Neural cell (in vitro differentiated cells): Measurements from ENCODE around the gene CLOCK. TPM values are rescaled to one million over a fixed set of nuclear protein-coding genes. Genes with fewer than 3 reads are reported as not detected.

ENCODE experiments used
- H2AFZ ChIP-seq: fragments of 200-600, 300-800 bp; sonication (generic), shearing (Covaris generic); 2 replicates; pipeline ENCODE4 v1.6.0; 2014; ENCODE audit warnings: low read depth, mild to moderate bottlenecking, antibody characterized with exemption, low read length, moderate library complexity
- H3F3A ChIP-seq: fragments of 200-600 bp; shearing (Covaris generic); 2 replicates; pipeline ENCODE4 v1.6.1; 2016; ENCODE audit warnings: mild to moderate bottlenecking, moderate library complexity, mixed read lengths, antibody characterized with exemption, low read length; ENCODE audit not compliant: insufficient read depth, poor library complexity, severe bottlenecking
- H3K27ac ChIP-seq: fragments of 200-600, 300-800 bp; sonication (generic), shearing (Covaris generic); 2 replicates; pipeline ENCODE4 v1.5.1; 2014; ENCODE audit warnings: mild to moderate bottlenecking, low read length, moderate library complexity
- H3K27me3 ChIP-seq: fragments of 300-800, 200-600 bp; sonication (generic), shearing (Covaris generic); 2 replicates; pipeline ENCODE4 v1.6.0; 2014; ENCODE audit warnings: mild to moderate bottlenecking, low read depth, low read length, moderate library complexity; ENCODE audit not compliant: insufficient read depth
- H3K36me3 ChIP-seq: fragments of 300-800, 200-600 bp; sonication (generic), shearing (Covaris generic); 2 replicates; pipeline ENCODE4 v1.5.1; 2014; ENCODE audit warnings: mild to moderate bottlenecking, antibody characterized with exemption, low read length, moderate library complexity; ENCODE audit not compliant: insufficient read depth
- H3K4me2 ChIP-seq: fragments of 300-800, 200-600 bp; sonication (generic), shearing (Covaris generic); 2 replicates; pipeline ENCODE4 v1.6.0; 2014; ENCODE audit warnings: mild to moderate bottlenecking, low read length
- H3K4me3 ChIP-seq: fragments of 300-800, 200-600 bp; sonication (generic), shearing (Covaris generic); 2 replicates; pipeline ENCODE4 v1.5.1; 2014; ENCODE audit warnings: mild to moderate bottlenecking, low read length, moderate library complexity
- H3K79me2 ChIP-seq: fragments of 200-600 bp; shearing (Covaris generic); replicated peaks from 2 replicates; pipeline ENCODE4 v1.6.0; 2014; ENCODE audit warnings: mild to moderate bottlenecking, low read length, moderate library complexity; ENCODE audit not compliant: insufficient read depth
- H3K9ac ChIP-seq: fragments of 300-800, 200-600 bp; sonication (generic), shearing (Covaris generic); 2 replicates; pipeline ENCODE4 v1.6.1; 2016; ENCODE audit warnings: mild to moderate bottlenecking, low read length, mixed read lengths
- H3K9me2 ChIP-seq: fragments of 200-600 bp; shearing (Covaris generic); 2 replicates; pipeline ENCODE4 v1.6.1; 2016; ENCODE audit warnings: mild to moderate bottlenecking, low read length, mixed read lengths; ENCODE audit not compliant: insufficient read depth
- H3K9me3 ChIP-seq: fragments of 200-600, 300-800 bp; sonication (generic), shearing (Covaris generic); 2 replicates; pipeline ENCODE4 v1.6.1; 2016; ENCODE audit warnings: mild to moderate bottlenecking, mixed run types, low read length, moderate library complexity, mixed read lengths
- H4K20me1 ChIP-seq: fragments of 200-600 bp; shearing (Covaris generic); 2 replicates; pipeline ENCODE4 v1.6.1; 2016; ENCODE audit warnings: mild to moderate bottlenecking, mixed run types; ENCODE audit not compliant: insufficient read depth
- EP300 ChIP-seq: fragments of 450-650 bp; conservative IDR thresholded peaks from 2 replicates; pipeline ENCODE4 v1.6.1; 2014; ENCODE audit warnings: antibody characterized with exemption, mild to moderate bottlenecking, moderate library complexity; ENCODE audit not compliant: poor library complexity, severe bottlenecking
- EZH2 ChIP-seq: fragments of 200-600, 300-800 bp; shearing (Covaris generic), sonication (generic); IDR thresholded peaks from 2 replicates; pipeline ENCODE4 v1.6.1; 2014; ENCODE audit warnings: antibody characterized with exemption, low read length, borderline replicate concordance, mild to moderate bottlenecking; ENCODE audit not compliant: insufficient read depth, poor library complexity, severe bottlenecking
- MXI1 ChIP-seq: fragments of 450-650 bp; conservative IDR thresholded peaks from 2 replicates; pipeline ENCODE4 v1.6.1; 2014; ENCODE audit warnings: antibody characterized with exemption, mild to moderate bottlenecking; ENCODE audit not compliant: poor library complexity, severe bottlenecking
- RAD21 ChIP-seq: fragments of 450-650 bp; conservative IDR thresholded peaks from 2 replicates; pipeline ENCODE4 v1.6.1; 2014; ENCODE audit warnings: antibody characterized with exemption, mild to moderate bottlenecking, moderate library complexity
- SMC3 ChIP-seq: fragments of 450-650 bp; conservative IDR thresholded peaks from 2 replicates; pipeline ENCODE4 v1.6.1; 2014; ENCODE audit warnings: antibody characterized with exemption, mild to moderate bottlenecking, moderate library complexity; ENCODE audit not compliant: poor library complexity
- TAF1 ChIP-seq: IDR thresholded peaks from 2 replicates; pipeline ENCODE4 v1.6.1; 2012; ENCODE audit warnings: low read depth
- polyA plus RNA-seq: library from polyadenylated mRNA; depleted of rRNA; stranded (reverse); fragments of >200 nt; gene quantifications from 2 replicates; pipeline ENCODE4 v1.2.3, GENCODE V29; 2014
- TF ChIP-seq, protein P1 (sequence below): IDR thresholded peaks from 2 replicates; pipeline ENCODE4 v1.6.1; 2012; ENCODE audit warnings: borderline replicate concordance

Gene CLOCK
- polyA plus RNA-seq, 1 donor from 2014 or later = 8.7 TPM

DNA sequence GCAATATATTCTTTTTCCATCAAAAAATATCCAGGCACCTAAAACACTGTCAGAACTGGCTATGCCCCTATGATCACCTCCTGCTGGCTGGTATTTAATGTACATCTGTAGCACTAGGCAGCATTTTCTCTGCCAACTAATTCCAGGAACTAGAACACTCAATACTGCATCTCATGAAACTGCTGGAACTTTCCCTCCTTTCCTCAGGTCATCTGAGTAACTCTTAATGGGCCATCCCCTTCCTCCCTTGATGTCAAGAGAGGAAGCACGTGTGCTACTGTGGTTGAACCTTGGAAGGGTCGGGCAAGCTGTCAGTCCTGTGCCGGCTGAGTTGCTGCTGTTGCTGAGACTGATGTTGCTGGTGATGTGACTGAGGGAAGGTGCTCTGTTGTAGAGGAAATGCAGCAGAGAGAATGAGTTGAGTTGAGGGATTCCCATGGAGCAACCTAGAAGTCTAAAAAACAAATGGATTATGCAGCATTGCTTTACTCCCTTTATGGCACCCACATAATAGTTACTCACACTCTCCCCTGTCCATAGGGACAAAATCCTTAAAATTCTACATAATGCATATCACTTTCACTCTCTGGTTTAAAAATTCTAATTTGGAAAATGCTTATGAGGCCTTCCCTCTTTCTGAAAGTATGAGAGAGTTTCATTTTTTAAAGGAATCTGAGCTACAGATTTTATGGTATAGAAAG is 111.4 kb downstream of the CLOCK start:
- TF ChIP-seq MXI1 (no peak), EP300 (no peak), TAF1 (no peak), EZH2 (no peak), SMC3 (no peak), RAD21 (no peak)
- TF ChIP-seq, protein P1, sequence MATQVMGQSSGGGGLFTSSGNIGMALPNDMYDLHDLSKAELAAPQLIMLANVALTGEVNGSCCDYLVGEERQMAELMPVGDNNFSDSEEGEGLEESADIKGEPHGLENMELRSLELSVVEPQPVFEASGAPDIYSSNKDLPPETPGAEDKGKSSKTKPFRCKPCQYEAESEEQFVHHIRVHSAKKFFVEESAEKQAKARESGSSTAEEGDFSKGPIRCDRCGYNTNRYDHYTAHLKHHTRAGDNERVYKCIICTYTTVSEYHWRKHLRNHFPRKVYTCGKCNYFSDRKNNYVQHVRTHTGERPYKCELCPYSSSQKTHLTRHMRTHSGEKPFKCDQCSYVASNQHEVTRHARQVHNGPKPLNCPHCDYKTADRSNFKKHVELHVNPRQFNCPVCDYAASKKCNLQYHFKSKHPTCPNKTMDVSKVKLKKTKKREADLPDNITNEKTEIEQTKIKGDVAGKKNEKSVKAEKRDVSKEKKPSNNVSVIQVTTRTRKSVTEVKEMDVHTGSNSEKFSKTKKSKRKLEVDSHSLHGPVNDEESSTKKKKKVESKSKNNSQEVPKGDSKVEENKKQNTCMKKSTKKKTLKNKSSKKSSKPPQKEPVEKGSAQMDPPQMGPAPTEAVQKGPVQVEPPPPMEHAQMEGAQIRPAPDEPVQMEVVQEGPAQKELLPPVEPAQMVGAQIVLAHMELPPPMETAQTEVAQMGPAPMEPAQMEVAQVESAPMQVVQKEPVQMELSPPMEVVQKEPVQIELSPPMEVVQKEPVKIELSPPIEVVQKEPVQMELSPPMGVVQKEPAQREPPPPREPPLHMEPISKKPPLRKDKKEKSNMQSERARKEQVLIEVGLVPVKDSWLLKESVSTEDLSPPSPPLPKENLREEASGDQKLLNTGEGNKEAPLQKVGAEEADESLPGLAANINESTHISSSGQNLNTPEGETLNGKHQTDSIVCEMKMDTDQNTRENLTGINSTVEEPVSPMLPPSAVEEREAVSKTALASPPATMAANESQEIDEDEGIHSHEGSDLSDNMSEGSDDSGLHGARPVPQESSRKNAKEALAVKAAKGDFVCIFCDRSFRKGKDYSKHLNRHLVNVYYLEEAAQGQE = no peak
- Histone ChIP-seq H3F3A (no peaks in the 10 kb centered on the region), H2AFZ (no peak overlapping the region), H3K27me3 (no peaks in the 10 kb centered on the region), H3K36me3 (peaks cover 3% of the 10 kb centered on the region), H3K9ac (no peak overlapping the region), H3K79me2 (no peaks in the 10 kb centered on the region), H3K9me2 (no peaks in the 10 kb centered on the region), H3K4me3 (no peak overlapping the region), H3K4me2 (no peak overlapping the region), H3K9me3 (no peaks in the 10 kb centered on the region), H4K20me1 (no peaks in the 10 kb centered on the region), H3K27ac (no peak overlapping the region)

DNA sequence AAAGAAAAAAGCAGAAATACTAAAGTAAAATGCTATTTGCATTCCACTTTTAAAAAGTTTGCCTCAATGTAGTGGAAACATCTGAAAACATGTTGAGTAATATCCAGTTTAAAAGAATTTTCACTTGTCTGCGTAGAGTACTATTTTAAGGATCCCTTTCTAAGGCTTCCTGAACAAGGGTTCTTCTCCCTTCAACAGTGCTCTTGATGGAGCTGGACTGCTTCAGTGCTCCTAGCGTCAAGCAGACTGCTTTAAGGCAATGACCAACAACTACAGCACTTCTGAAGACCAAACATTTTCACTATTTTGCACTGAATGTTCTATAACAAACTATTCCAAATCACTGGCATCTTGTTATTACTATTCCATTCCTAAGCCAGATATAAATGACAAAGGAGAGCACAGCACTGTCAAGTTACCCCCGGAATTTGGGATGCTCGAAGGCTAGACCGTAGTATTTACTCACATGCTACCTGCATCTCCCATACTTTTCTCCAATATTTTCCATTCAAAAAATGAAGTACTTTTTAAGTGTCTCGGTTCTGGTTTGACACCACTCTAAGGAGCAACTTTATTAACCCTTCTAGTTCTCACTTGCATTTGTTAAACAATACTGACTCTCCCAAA is 114.9 kb downstream of the CLOCK start:
- TF ChIP-seq MXI1 (no peak), SMC3 (no peak), EZH2 (no peak), TAF1 (no peak)
- TF ChIP-seq, protein P1 = no peak
- Histone ChIP-seq H3F3A (no peaks in the 10 kb centered on the region), H3K9me2 (no peaks in the 10 kb centered on the region), H3K27me3 (no peaks in the 10 kb centered on the region), H3K4me3 (no peak overlapping the region), H3K36me3 (no peaks in the 10 kb centered on the region), H3K79me2 (no peaks in the 10 kb centered on the region), H4K20me1 (no peaks in the 10 kb centered on the region), H3K9me3 (no peaks in the 10 kb centered on the region), H3K27ac (no peak overlapping the region), H3K4me2 (no peak overlapping the region), H2AFZ (no peak overlapping the region), H3K9ac (no peak overlapping the region)
